GM12892 (cell line): ENCODE data around the gene NUBPL.

ENCODE experiments used
- POLR2A ChIP-seq: IDR thresholded peaks from 2 replicates; pipeline ENCODE4 v1.6.1; 2011; ENCODE audit warnings: low read depth, low read length, control low read depth
- POLR2AphosphoS5 ChIP-seq: IDR thresholded peaks from 2 replicates; pipeline ENCODE4 v1.6.1; 2011; ENCODE audit warnings: low read depth, low read length, control low read depth

DNA sequence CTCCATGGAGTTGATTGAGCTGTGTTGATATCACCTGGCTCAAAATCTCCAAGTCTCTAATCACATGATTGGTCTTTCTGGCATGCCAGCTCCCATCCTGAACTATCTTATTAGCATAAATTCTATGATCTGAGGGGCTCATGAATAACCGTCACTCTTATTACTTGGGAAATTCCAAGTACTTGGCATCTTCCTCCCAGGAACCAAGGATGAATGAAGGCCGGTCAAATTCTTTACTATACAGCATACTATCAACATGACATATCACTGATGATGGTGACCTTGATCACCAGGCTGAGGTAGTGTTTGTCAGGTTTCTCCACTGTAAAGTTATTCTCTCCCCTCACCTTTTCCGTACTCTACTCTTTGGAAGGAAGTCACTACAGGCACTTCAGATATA is 16.4 kb upstream of the NUBPL start:
- no peak for TF ChIP-seq POLR2A
- no peak for TF ChIP-seq POLR2AphosphoS5
